SU-DHL-6 (cell line): ENCODE measurements around the gene LRP1-AS.

Experiments used
- EZH2phosphoT487 ChIP-seq: fragments of 200-600 bp; sonication (generic), shearing (Covaris generic); conservative IDR thresholded peaks from 2 replicates; pipeline ENCODE4 v1.6.1; 2018; ENCODE audit warnings: mild to moderate bottlenecking, antibody characterized with exemption, low read length, moderate library complexity, mixed read lengths
- TF ChIP-seq, protein P1 (sequence below): fragments of 200-600 bp; sonication (generic); IDR thresholded peaks from one replicate; pipeline ENCODE4 v1.5.1; 2017; ENCODE audit warnings: antibody characterized with exemption, mild to moderate bottlenecking, low read length, moderate library complexity; ENCODE audit not compliant: insufficient read depth, poor library complexity, severe bottlenecking

DNA sequence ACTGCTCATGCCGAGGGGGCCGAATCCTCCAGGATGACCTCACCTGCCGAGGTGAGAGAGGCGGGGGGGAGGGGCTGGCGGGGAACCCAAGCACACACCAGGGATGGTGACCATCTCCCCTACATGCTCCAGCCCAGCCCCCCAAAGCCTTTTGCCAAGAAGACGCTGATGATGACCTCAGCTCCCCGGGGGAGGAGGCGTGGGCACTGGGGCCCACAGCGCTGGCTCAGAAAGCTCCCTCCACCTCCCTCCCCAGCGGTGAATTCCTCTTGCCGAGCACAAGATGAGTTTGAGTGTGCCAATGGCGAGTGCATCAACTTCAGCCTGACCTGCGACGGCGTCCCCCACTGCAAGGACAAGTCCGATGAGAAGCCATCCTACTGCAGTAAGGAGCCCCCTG lies 45.5 kb upstream of the LRP1-AS start:
- TF ChIP-seq EZH2phosphoT487 = no peak
- TF ChIP-seq, protein P1, sequence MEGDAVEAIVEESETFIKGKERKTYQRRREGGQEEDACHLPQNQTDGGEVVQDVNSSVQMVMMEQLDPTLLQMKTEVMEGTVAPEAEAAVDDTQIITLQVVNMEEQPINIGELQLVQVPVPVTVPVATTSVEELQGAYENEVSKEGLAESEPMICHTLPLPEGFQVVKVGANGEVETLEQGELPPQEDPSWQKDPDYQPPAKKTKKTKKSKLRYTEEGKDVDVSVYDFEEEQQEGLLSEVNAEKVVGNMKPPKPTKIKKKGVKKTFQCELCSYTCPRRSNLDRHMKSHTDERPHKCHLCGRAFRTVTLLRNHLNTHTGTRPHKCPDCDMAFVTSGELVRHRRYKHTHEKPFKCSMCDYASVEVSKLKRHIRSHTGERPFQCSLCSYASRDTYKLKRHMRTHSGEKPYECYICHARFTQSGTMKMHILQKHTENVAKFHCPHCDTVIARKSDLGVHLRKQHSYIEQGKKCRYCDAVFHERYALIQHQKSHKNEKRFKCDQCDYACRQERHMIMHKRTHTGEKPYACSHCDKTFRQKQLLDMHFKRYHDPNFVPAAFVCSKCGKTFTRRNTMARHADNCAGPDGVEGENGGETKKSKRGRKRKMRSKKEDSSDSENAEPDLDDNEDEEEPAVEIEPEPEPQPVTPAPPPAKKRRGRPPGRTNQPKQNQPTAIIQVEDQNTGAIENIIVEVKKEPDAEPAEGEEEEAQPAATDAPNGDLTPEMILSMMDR = no peak
